ENCODE results near the gene ZNF789. TPM values are rescaled to one million over a fixed set of nuclear protein-coding genes. Genes with fewer than 3 reads are reported as not detected.

The ZNF789 gene
- total RNA-seq, 1 experiment from 2014 or later: 15.1 TPM

DNA sequence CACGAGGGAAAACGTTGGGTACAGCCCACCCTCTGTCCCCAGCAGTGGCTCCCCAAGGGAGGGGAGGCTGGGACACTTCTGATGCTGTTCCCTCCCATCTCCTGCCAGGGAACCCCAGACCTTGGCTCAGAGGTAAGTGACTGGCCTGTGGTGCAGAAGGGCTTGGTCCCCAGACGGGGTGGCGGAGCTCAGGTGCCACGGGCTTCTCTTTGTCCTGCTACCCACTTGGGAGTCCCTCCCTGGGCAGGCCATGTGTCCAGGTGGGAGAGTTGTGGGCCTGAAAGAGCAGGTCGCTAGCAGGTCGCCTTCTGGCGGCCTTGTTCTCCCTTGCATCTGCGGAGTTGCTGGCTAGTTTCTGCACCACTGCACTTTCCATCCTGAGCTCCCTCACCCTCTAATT lies 16.8 kb upstream of the ZNF789 start:
- Histone ChIP-seq H3K27me3 (ENCODE audit: insufficient read depth, low read length) (no peaks in the 10 kb centered on the region), H3K56ac (ENCODE audit: insufficient read length, low read depth, low read length) (no peak overlapping the region), H3K4me2 (ENCODE audit: insufficient read depth, insufficient read length, low read length) (no peak overlapping the region), H4K8ac (replicated peaks; ENCODE audit: insufficient read length, low read depth, low read length) (no peak overlapping the region), H3K23ac (ENCODE audit: insufficient read length, low read depth, low read length) (no peak overlapping the region), H3K4me1 (ENCODE audit: insufficient read depth, low read length) (no peaks in the 10 kb centered on the region), H3K14ac (ENCODE audit: insufficient read depth, low read length) (no peak overlapping the region), H2BK12ac (ENCODE audit: insufficient read length, low read depth, low read length) (no peak overlapping the region), H2BK120ac (ENCODE audit: low read depth, low read length, poor library complexity, severe bottlenecking) (no peak overlapping the region), H4K20me1 (ENCODE audit: control insufficient read depth, insufficient read depth, insufficient read length) (no peaks in the 10 kb centered on the region), H3T11ph (ENCODE audit: low read length) (no peak overlapping the region), H2AK5ac (ENCODE audit: insufficient read length, low read length) (no peak overlapping the region), H3K18ac (ENCODE audit: insufficient read length, low read depth, low read length) (no peak overlapping the region), H2BK20ac (ENCODE audit: low read depth, low read length, poor library complexity, severe bottlenecking) (no peak overlapping the region), H3K79me1 (ENCODE audit: insufficient read depth, low read depth, low read length, poor library complexity, severe bottlenecking) (peaks cover 5% of the 10 kb centered on the region), H4K5ac (ENCODE audit: insufficient read length, low read depth, low read length) (no peak overlapping the region), H3K23me2 (ENCODE audit: insufficient read length, low read depth, low read length, poor library complexity, severe bottlenecking) (no peaks in the 10 kb centered on the region), H3K9ac (ENCODE audit: extremely low read depth, insufficient read length, low read length) (no peak overlapping the region), H3K4ac (ENCODE audit: low read depth, low read length) (no peak overlapping the region), H3K9me3 (ENCODE audit: control insufficient read depth, low read depth, low read length) (no peaks in the 10 kb centered on the region), H2BK15ac (ENCODE audit: low read depth, low read length) (no peak overlapping the region), H2BK5ac (ENCODE audit: insufficient read length, low read length) (no peak overlapping the region), H4K91ac (ENCODE audit: insufficient read length, low read depth, low read length) (no peak overlapping the region), H3K27ac (ENCODE audit: insufficient read length, low read depth, low read length) (no peak overlapping the region), H2AFZ (ENCODE audit: low read length) (no peak overlapping the region), H3K79me2 (ENCODE audit: insufficient read depth, low read length) (no peaks in the 10 kb centered on the region; the same call in 1 of the 2 replicates)
- Mint-ChIP-seq H3K27me3 (ENCODE audit: low read depth) (no peaks in the 10 kb centered on the region; the same call in none of the 2 replicates), H3K9me3 (0 out of 5 replicates have a peak, but pooled peaks cover 0 to 3% of the 10 kb centered on the region in 2 experiments), H3K27ac (peak overlapping the region in 1 of 3 experiments; percentile 47; a peak in 1 of 7 replicates), H3K36me3 (ENCODE audit: insufficient read depth in 1 of 3, low read depth in 3 of 3) (peaks cover 47 to 95% (median 86%) of the 10 kb centered on the region in 3 experiments; a peak in 6 of 7 replicates), H3K4me3 (no peak overlapping the region), H3K4me1 (no peaks in the 10 kb centered on the region)
- TF ChIP-seq, protein P1, sequence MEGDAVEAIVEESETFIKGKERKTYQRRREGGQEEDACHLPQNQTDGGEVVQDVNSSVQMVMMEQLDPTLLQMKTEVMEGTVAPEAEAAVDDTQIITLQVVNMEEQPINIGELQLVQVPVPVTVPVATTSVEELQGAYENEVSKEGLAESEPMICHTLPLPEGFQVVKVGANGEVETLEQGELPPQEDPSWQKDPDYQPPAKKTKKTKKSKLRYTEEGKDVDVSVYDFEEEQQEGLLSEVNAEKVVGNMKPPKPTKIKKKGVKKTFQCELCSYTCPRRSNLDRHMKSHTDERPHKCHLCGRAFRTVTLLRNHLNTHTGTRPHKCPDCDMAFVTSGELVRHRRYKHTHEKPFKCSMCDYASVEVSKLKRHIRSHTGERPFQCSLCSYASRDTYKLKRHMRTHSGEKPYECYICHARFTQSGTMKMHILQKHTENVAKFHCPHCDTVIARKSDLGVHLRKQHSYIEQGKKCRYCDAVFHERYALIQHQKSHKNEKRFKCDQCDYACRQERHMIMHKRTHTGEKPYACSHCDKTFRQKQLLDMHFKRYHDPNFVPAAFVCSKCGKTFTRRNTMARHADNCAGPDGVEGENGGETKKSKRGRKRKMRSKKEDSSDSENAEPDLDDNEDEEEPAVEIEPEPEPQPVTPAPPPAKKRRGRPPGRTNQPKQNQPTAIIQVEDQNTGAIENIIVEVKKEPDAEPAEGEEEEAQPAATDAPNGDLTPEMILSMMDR (conservative IDR thresholded peaks at IDR 0.05): no peak
- DNase-seq: no peak
- no CpG with 5 or more reads among the region's 9 CpGs for WGBS (ENCODE audit: extremely low coverage, insufficient read length, low lambda C conversion rate)

Measured in H9 (cell line).